B cell (primary cell): ENCODE measurements around the gene AP4S1. TPM values are rescaled to one million over a fixed set of nuclear protein-coding genes. Genes with fewer than 3 reads are reported as not detected.
A peak's percentile ranks its signal among the peaks of the same experiment; 100 is the strongest.

ENCODE experiments used
- ATAC-seq: fragments of 200-7000 bp; cut with Tn5 transposase; one replicate; pipeline ENCODE4 v1.10.0; 2021; ENCODE audit warnings: low read depth, mild to moderate bottlenecking, moderate number of reproducible peaks, moderate library complexity
- CTCF ChIA-PET: fragments of 350-600 bp; sonication (Branson Sonifier 250); formaldehyde crosslinking; loops from one replicate; lab custom pipeline; 2021; ENCODE audit warnings: antibody characterized with exemption, inconsistent platforms; lab: Charles Lee
- POLR2A ChIA-PET: fragments of 350-600 bp; sonication (Branson Sonifier 250); formaldehyde crosslinking; loops from one replicate; lab custom pipeline; 2021; ENCODE audit warnings: antibody characterized with exemption; lab: Charles Lee
- DNase-seq: peaks from one replicate; pipeline ENCODE4 v3.0.0; 2013
- H2AFZ ChIP-seq: 2 replicates; pipeline ENCODE4 v1.6.1; 2012; ENCODE audit warnings: mild to moderate bottlenecking, low read depth, low read length; ENCODE audit not compliant: insufficient read depth, poor library complexity, severe bottlenecking
- H3K27ac ChIP-seq, 2 donors: 1 replicate in 1 of 2; 2 replicates in 1 of 2; pipeline ENCODE4 v1.5.1; 2012 to 2013; ENCODE audit warnings: low read length in 2 of 2, mild to moderate bottlenecking in 2 of 2, moderate library complexity in 1 of 2
- H3K27me3 ChIP-seq, 4 experiments: fragments of 200-600 bp in 1 of 4; sonication (generic) in 1 of 4; replicated peaks in 1 of 4; 1 replicate in 2 of 4; 2 replicates in 2 of 4; pipeline versions ENCODE4 v1.6.1 to v1.7.0; 2013 to 2016; ENCODE audit warnings: low read length in 3 of 4, mild to moderate bottlenecking in 2 of 4, mixed read lengths in 1 of 4, moderate library complexity in 1 of 4; ENCODE audit not compliant: insufficient read depth in 4 of 4, control insufficient read depth in 3 of 4; ENCODE audit errors: control extremely low read depth in 1 of 4
- H3K36me3 ChIP-seq, 2 experiments: replicated peaks in 1 of 2; 1 replicate in 1 of 2; 2 replicates in 1 of 2; pipeline versions ENCODE4 v1.6.1 to v1.7.1; 2013; ENCODE audit warnings: low read length in 1 of 2; ENCODE audit not compliant: insufficient read depth in 2 of 2, control insufficient read depth in 1 of 2; ENCODE audit errors: control extremely low read depth in 1 of 2, extremely low read depth in 1 of 2
- H3K4me1 ChIP-seq, 2 donors: fragments of 200-600 bp in 1 of 2; sonication (generic) in 1 of 2; 1 replicate in 1 of 2; 2 replicates in 1 of 2; pipeline versions ENCODE4 v1.5.1 to v1.6.1; 2013 to 2017; ENCODE audit warnings: low read length in 2 of 2; ENCODE audit not compliant: control insufficient read depth in 2 of 2, insufficient read depth in 2 of 2
- H3K4me2 ChIP-seq: replicated peaks from 2 replicates; pipeline ENCODE3; 2012; ENCODE audit warnings: mild to moderate bottlenecking, low read depth, low read length; ENCODE audit not compliant: poor library complexity, severe bottlenecking
- H3K4me3 ChIP-seq, 5 experiments: fragments of 200-600 bp in 1 of 5; sonication (generic) in 1 of 5; 1 replicate in 3 of 5; 2 replicates in 2 of 5; pipeline versions ENCODE4 v1.5.1 to v1.7.0; 2011 to 2016; ENCODE audit warnings: low read length in 4 of 5, mild to moderate bottlenecking in 4 of 5, low read depth in 2 of 5, control low read depth in 1 of 5, moderate library complexity in 1 of 5; ENCODE audit not compliant: insufficient read depth in 1 of 5; ENCODE audit errors: control extremely low read depth in 1 of 5, extremely low read depth in 1 of 5
- H3K79me2 ChIP-seq: fragments of 200-600 bp; sonication (generic); one replicate; pipeline ENCODE4 v1.6.0; 2016; ENCODE audit warnings: low read length; ENCODE audit not compliant: control insufficient read depth, insufficient read depth
- H3K9ac ChIP-seq: fragments of 200-600 bp; sonication (generic); 2 replicates; pipeline ENCODE4 v1.6.1; 2017; ENCODE audit warnings: mild to moderate bottlenecking, low read length, moderate library complexity
- H3K9me3 ChIP-seq, 3 donors: one replicate each; pipeline versions ENCODE4 v1.6.1 to v1.7.1; 2013; ENCODE audit warnings: low read length in 2 of 3; ENCODE audit not compliant: control insufficient read depth in 2 of 3, insufficient read depth in 1 of 3; ENCODE audit errors: control extremely low read depth in 1 of 3
- H4K20me1 ChIP-seq: 2 replicates; pipeline ENCODE4 v1.6.0; 2012; ENCODE audit warnings: mild to moderate bottlenecking, low read length; ENCODE audit not compliant: insufficient read depth, control insufficient read depth, poor library complexity, severe bottlenecking
- H3K27ac Mint-ChIP-seq: one replicate; pipeline ENCODE4 v1.8.0; 2021; ENCODE audit warnings: mixed read lengths
- H3K27me3 Mint-ChIP-seq: one replicate; pipeline ENCODE4 v1.8.0; 2021; ENCODE audit warnings: mixed read lengths
- H3K4me1 Mint-ChIP-seq: one replicate; pipeline ENCODE4 v1.8.0; 2021; ENCODE audit warnings: mixed read lengths
- H3K4me3 Mint-ChIP-seq: one replicate; pipeline ENCODE4 v1.8.0; 2021; ENCODE audit warnings: mixed read lengths
- H3K9me3 Mint-ChIP-seq: one replicate; pipeline ENCODE4 v1.8.0; 2022; ENCODE audit warnings: mixed read lengths; ENCODE audit not compliant: insufficient read depth
- EZH2 ChIP-seq: IDR thresholded peaks from 2 replicates; pipeline ENCODE4 v1.6.1; 2012; ENCODE audit warnings: borderline replicate concordance, low read depth, mild to moderate bottlenecking, moderate library complexity, low read length; ENCODE audit not compliant: insufficient read depth, poor library complexity, severe bottlenecking
- WGBS: methylation state at CpG from one replicate; pipeline ENCODE4 v1.1.5; 2013; ENCODE audit warnings: missing lambda C conversion rate; ENCODE audit not compliant: insufficient coverage; 5-methylcytosine and 5-hydroxymethylcytosine counted together
- intact Hi-C: fragments of 100-400 bp; cut with micrococcal nuclease; formaldehyde crosslinking; loops from one replicate; pipeline ENCODE4 v1.10.0; 2022
- polyA plus RNA-seq: library from polyadenylated mRNA; depleted of rRNA; stranded (reverse); fragments of >200 nt; gene quantifications from 2 replicates; pipeline ENCODE4 v1.2.3, GENCODE V29; 2012
- total RNA-seq, 2 donors: library from RNA; stranded (reverse); fragments of 120-200 nt in 1 of 2; gene quantifications; 1 replicate in 1 of 2; 2 replicates in 1 of 2; pipeline versions ENCODE4 v1.2.3 to v1.2.4, GENCODE V29; 2013 to 2022
- TF ChIP-seq, protein P1 (sequence below): fragments of 200-600 bp; IDR thresholded peaks from one replicate; pipeline ENCODE4 v1.8.0; 2022; ENCODE audit warnings: antibody characterized with exemption, mild to moderate bottlenecking

Gene AP4S1
- total and polyA plus RNA-seq, 2 donors (not counting 1 experiment from before 2014, with no cell fraction given): 3.4 to 15.9 TPM

GRCh38 chr14:31128601-31129526 is 103.4 kb downstream of the AP4S1 start:
- peak overlapping the region; percentile 75 for H3K27ac Mint-ChIP-seq
- H3K4me3 Mint-ChIP-seq: no peak overlapping the region
- no peaks in the 10 kb centered on the region for H3K27me3 ChIP-seq
- no peak overlapping the region for H3K4me3 ChIP-seq
- ChIA-PET POLR2A (interaction anchor here (0.6 kb wide), 1 partner anchor 80 kb away, joined by 3 read pairs; no protein-coding TSS in a partner anchor), CTCF (interaction anchor here (0.6 to 2.7 kb wide), 8 partner anchors 9 to 227 kb away, joined by 3 to 8 read pairs (median 4); partner anchors contain the start of gene HECTD1)
- H2AFZ ChIP-seq: no peak overlapping the region
- TF ChIP-seq, protein P1, sequence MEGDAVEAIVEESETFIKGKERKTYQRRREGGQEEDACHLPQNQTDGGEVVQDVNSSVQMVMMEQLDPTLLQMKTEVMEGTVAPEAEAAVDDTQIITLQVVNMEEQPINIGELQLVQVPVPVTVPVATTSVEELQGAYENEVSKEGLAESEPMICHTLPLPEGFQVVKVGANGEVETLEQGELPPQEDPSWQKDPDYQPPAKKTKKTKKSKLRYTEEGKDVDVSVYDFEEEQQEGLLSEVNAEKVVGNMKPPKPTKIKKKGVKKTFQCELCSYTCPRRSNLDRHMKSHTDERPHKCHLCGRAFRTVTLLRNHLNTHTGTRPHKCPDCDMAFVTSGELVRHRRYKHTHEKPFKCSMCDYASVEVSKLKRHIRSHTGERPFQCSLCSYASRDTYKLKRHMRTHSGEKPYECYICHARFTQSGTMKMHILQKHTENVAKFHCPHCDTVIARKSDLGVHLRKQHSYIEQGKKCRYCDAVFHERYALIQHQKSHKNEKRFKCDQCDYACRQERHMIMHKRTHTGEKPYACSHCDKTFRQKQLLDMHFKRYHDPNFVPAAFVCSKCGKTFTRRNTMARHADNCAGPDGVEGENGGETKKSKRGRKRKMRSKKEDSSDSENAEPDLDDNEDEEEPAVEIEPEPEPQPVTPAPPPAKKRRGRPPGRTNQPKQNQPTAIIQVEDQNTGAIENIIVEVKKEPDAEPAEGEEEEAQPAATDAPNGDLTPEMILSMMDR: no peak
- TF ChIP-seq EZH2: no peak
- peaks cover 4 to 78% of the 10 kb centered on the region in 2 experiments for H3K36me3 ChIP-seq
- no peaks in the 10 kb centered on the region for H3K9me3 ChIP-seq
- H3K79me2 ChIP-seq: no peaks in the 10 kb centered on the region
- H3K27ac ChIP-seq: peak overlapping the region; percentile 40 to 48
- peaks cover 9 to 10% of the 10 kb centered on the region in 2 donors for H3K4me1 ChIP-seq
- no peak overlapping the region for H3K4me2 ChIP-seq
- DNase-seq (peak; percentile 51), ATAC-seq (peak; percentile 67)
- intact Hi-C loops: loop anchor here (1.0 to 5.0 kb wide), 2 partner anchors 147 to 227 kb away; no protein-coding TSS in a partner anchor
- no peak overlapping the region for H3K9ac ChIP-seq
- WGBS: 79% methylated on average over 13 of the region's 18 CpGs
- no peaks in the 10 kb centered on the region for H3K9me3 Mint-ChIP-seq
- peaks cover 16% of the 10 kb centered on the region for H3K4me1 Mint-ChIP-seq
- H4K20me1 ChIP-seq: no peaks in the 10 kb centered on the region
- H3K27me3 Mint-ChIP-seq: no peaks in the 10 kb centered on the region

DNA sequence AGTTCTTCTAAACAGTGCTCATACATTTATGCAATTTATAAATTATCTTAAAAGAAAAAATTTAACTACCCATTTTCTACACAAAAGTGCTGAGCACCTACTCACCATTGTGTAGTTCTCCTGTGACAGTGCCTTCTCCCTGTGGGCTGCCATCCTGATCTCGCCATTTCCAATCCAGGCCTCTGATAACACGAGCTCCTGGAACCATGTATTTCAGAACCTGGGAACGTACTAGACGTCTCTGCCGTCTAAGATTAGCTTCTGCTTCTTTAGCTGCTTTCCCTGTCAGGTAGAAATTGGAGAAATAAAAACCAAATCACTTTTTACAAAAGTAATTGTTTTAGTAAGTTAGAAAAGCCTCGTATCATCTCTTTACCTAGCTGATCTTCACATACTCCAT is 107.7 kb downstream of the AP4S1 start:
- H3K9me3 Mint-ChIP-seq: no peaks in the 10 kb centered on the region
- intact Hi-C loops: no loop called here
- no peaks in the 10 kb centered on the region for H3K27me3 ChIP-seq
- peaks cover 11% of the 10 kb centered on the region for H3K4me1 Mint-ChIP-seq
- no peak overlapping the region for H3K9ac ChIP-seq
- no peaks in the 10 kb centered on the region for H4K20me1 ChIP-seq
- no peaks in the 10 kb centered on the region for H3K79me2 ChIP-seq
- H3K4me2 ChIP-seq: no peak overlapping the region
- H3K36me3 ChIP-seq: peaks cover 4 to 80% of the 10 kb centered on the region in 2 experiments
- no peak overlapping the region for H3K4me3 Mint-ChIP-seq
- POLR2A ChIA-PET: no interaction called here
- no peak overlapping the region for H3K4me3 ChIP-seq
- no peaks in the 10 kb centered on the region for H3K9me3 ChIP-seq
- WGBS: 100% methylated on average over 2 of the region's 6 CpGs
- no peak overlapping the region for H2AFZ ChIP-seq
- TF ChIP-seq, protein P1: no peak
- TF ChIP-seq EZH2: no peak
- CTCF ChIA-PET: interaction anchor here (1.0 kb wide), 1 partner anchor 153 kb away, joined by 3 read pairs; no protein-coding TSS in a partner anchor
- peaks cover 9 to 10% of the 10 kb centered on the region in 2 donors for H3K4me1 ChIP-seq
- no peak overlapping the region for H3K27ac ChIP-seq
- no peak overlapping the region for H3K27ac Mint-ChIP-seq
- DNase-seq: no peak
- H3K27me3 Mint-ChIP-seq: no peaks in the 10 kb centered on the region
- no peak for ATAC-seq
